Vein endothelial cell (primary cell): Measurements from ENCODE around the gene SLC2A6. TPM values are rescaled to one million over a fixed set of nuclear protein-coding genes. Genes with fewer than 3 reads are reported as not detected.

ENCODE experiments used
- total RNA-seq: library from RNA; depleted of rRNA; stranded (reverse); fragments of >200 nt; gene quantifications from 2 replicates; pipeline ENCODE4 v1.2.3, GENCODE V29; 2012

SLC2A6 gene
- total RNA-seq = 40.8 and 55.9 TPM in 2 replicates

GRCh38 chr9:133478851-133479711, at the start of gene SLC2A6:
SLC2A6 (minus strand) TSS chr9:133479099; CDS start chr9:133479059, 40 bp downstream.

GRCh38 chr9:133524679-133525228, 45.9 kb upstream of the SLC2A6 start, which contains the start of gene MYMK:
MYMK (minus strand) TSS chr9:133524959; CDS start chr9:133524844, 115 bp downstream.

DNA sequence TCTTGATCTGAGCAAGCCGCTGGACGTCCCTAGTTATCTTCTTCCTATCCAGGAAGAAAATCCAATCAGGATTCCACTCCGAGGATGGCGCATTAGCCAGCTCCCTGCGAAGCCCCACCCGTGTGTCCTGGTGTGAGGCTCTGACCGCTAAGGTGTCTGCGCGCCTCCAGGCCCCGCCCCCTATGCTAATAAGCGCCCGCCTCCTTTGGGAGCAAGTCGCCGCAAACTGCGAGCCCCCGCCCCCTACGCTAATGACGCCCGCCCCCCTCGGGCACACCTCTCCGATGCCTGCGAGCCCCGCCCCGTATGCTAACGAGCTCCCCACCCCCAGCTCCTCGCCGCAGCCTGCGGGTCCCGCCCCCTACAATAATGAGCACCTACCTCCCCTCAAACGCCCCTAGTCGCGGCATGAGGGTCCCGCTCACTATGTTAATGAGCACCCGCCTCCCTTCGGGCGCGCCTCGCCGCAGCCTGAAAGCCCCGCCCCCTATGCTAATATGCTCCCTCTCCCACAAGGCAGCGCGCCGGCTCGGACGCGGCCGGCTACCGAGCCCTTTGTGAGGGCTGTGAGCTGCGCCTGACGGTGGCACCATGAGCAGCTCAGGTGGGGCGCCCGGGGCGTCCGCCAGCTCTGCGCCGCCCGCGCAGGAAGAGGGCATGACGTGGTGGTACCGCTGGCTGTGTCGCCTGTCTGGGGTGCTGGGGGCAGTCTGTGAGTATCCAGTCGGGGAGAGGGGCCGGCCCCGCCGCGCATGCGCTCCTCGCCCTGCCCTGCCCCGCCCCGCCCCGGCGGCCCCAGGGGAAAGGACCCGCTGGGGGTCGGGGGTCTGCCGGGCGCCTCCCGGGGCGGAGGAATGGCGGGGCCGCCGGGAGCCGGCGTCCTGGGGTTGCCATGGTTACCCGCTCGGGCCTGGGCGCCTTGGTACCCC, 19.2 kb downstream of the SLC2A6 start, which contains the start of gene CACFD1:
Gene CACFD1, plus strand, starts transcription at position 503 of the 929 bp plus-strand sequence. Its CDS starts 89 bp downstream, at position 592.

DNA sequence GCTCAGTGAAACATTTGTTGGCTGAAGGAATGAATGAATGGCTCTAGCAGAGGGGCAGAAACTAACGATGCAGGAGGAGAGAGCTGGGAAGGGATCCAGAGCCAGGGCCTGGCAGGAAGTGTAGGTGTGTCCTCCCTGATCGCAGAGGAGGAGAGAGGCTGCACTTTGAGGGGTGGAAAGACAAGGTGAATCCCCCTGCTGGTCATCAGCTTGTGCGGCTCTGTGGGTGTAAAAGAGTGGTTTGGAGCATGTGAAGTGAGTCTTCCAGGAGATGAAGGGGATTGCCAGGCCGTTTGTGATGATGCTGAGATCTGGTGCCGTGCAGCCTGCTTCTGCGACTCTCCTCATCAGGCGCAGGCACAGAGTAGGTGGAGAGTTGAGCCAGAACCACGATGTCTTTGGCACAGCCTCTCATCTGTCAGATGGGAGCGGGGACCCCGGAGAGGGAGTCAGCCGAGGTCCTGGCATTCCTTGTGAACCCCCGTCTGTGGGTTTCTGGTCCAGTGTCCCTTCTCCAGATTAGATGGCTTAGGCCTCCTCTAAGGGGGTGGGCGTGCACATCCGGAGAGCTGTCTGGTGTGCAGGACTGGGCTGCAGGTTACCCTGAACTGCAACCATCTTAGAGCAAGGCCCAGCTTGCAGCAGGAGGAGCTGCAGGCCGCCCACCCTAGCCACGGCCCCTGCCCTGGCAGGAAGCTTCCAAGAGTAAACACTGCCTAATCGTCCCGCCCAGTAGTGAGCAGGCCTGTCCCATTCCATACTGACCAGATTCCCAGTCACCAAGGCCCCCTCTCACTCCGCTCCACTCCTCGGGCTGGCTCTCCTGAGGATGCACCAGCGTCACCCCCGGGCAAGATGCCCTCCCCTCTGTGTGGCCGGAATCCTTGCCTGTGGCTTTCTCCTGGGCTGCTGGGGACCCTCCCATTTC, 57.0 kb downstream of the SLC2A6 start, which contains the start of gene ADAMTS13:
Gene ADAMTS13, plus strand, starts transcription at position 753 of the 928 bp plus-strand sequence. Its CDS starts 77 bp downstream, at position 830.

Other genes starting within 250 kb of the SLC2A6 start
- 0.10 TPM in 1 of 2 replicates, not detected in the other for gene ABO, start 203.9 kb downstream of the SLC2A6 start, total RNA-seq
- 11.1 and 11.3 TPM in 2 replicates for gene SURF6, start 142.9 kb downstream of the SLC2A6 start, total RNA-seq
- gene MED22, start 131.0 kb downstream of the SLC2A6 start, total RNA-seq = 19.6 and 19.9 TPM in 2 replicates
- 2,150 and 2,505 TPM in 2 replicates for gene RPL7A, start 130.9 kb downstream of the SLC2A6 start, total RNA-seq
- gene SURF1, start 122.6 kb downstream of the SLC2A6 start, total RNA-seq = 11.7 and 19.3 TPM in 2 replicates
- gene SURF2, start 122.5 kb downstream of the SLC2A6 start, total RNA-seq = 10.7 and 12.1 TPM in 2 replicates
- gene SURF4, start 103.0 kb downstream of the SLC2A6 start, total RNA-seq = 336 and 365 TPM in 2 replicates
- gene STKLD1, start 102.7 kb downstream of the SLC2A6 start, total RNA-seq = 0.33 and 1.6 TPM in 2 replicates
- 13.4 and 16.0 TPM in 2 replicates for gene REXO4, start 61.1 kb downstream of the SLC2A6 start, total RNA-seq
- 0.48 and 0.98 TPM in 2 replicates for gene ADAMTS13, start 56.7 kb downstream of the SLC2A6 start, total RNA-seq
- gene CACFD1, start 19.1 kb downstream of the SLC2A6 start, total RNA-seq = 4.9 and 11.1 TPM in 2 replicates
- not detected in 2 replicates for gene MYMK, start 45.9 kb upstream of the SLC2A6 start, total RNA-seq
- gene ADAMTSL2, start 55.6 kb upstream of the SLC2A6 start, total RNA-seq = 0.10 TPM in 1 of 2 replicates, not detected in the other
- not detected in 2 replicates for gene FAM163B, start 130.3 kb upstream of the SLC2A6 start, total RNA-seq
- gene DBH, start 157.3 kb upstream of the SLC2A6 start, total RNA-seq = not detected in 2 replicates